B cell (primary cell): ENCODE data around the gene ZNF878. TPM values are rescaled to one million over a fixed set of nuclear protein-coding genes. Genes with fewer than 3 reads are reported as not detected.

Experiments used
- ATAC-seq: fragments of 200-7000 bp; cut with Tn5 transposase; one replicate; pipeline ENCODE4 v1.10.0; 2021; ENCODE audit warnings: low read depth, mild to moderate bottlenecking, moderate number of reproducible peaks, moderate library complexity
- CTCF ChIA-PET: fragments of 350-600 bp; sonication (Branson Sonifier 250); formaldehyde crosslinking; loops from one replicate; lab custom pipeline; 2021; ENCODE audit warnings: antibody characterized with exemption, inconsistent platforms; lab: Charles Lee
- POLR2A ChIA-PET: fragments of 350-600 bp; sonication (Branson Sonifier 250); formaldehyde crosslinking; loops from one replicate; lab custom pipeline; 2021; ENCODE audit warnings: antibody characterized with exemption; lab: Charles Lee
- DNase-seq: peaks from one replicate; pipeline ENCODE4 v3.0.0; 2013
- H2AFZ ChIP-seq: 2 replicates; pipeline ENCODE4 v1.6.1; 2012; ENCODE audit warnings: mild to moderate bottlenecking, low read depth, low read length; ENCODE audit not compliant: insufficient read depth, poor library complexity, severe bottlenecking
- H3K27ac ChIP-seq, 2 donors: 1 replicate in 1 of 2; 2 replicates in 1 of 2; pipeline ENCODE4 v1.5.1; 2012 to 2013; ENCODE audit warnings: low read length in 2 of 2, mild to moderate bottlenecking in 2 of 2, moderate library complexity in 1 of 2
- H3K27me3 ChIP-seq, 4 experiments: fragments of 200-600 bp in 1 of 4; sonication (generic) in 1 of 4; replicated peaks in 1 of 4; 1 replicate in 2 of 4; 2 replicates in 2 of 4; pipeline versions ENCODE4 v1.6.1 to v1.7.0; 2013 to 2016; ENCODE audit warnings: low read length in 3 of 4, mild to moderate bottlenecking in 2 of 4, mixed read lengths in 1 of 4, moderate library complexity in 1 of 4; ENCODE audit not compliant: insufficient read depth in 4 of 4, control insufficient read depth in 3 of 4; ENCODE audit errors: control extremely low read depth in 1 of 4
- H3K36me3 ChIP-seq, 2 experiments: replicated peaks in 1 of 2; 1 replicate in 1 of 2; 2 replicates in 1 of 2; pipeline versions ENCODE4 v1.6.1 to v1.7.1; 2013; ENCODE audit warnings: low read length in 1 of 2; ENCODE audit not compliant: insufficient read depth in 2 of 2, control insufficient read depth in 1 of 2; ENCODE audit errors: control extremely low read depth in 1 of 2, extremely low read depth in 1 of 2
- H3K4me1 ChIP-seq, 2 donors: fragments of 200-600 bp in 1 of 2; sonication (generic) in 1 of 2; 1 replicate in 1 of 2; 2 replicates in 1 of 2; pipeline versions ENCODE4 v1.5.1 to v1.6.1; 2013 to 2017; ENCODE audit warnings: low read length in 2 of 2; ENCODE audit not compliant: control insufficient read depth in 2 of 2, insufficient read depth in 2 of 2
- H3K4me2 ChIP-seq: replicated peaks from 2 replicates; pipeline ENCODE3; 2012; ENCODE audit warnings: mild to moderate bottlenecking, low read depth, low read length; ENCODE audit not compliant: poor library complexity, severe bottlenecking
- H3K4me3 ChIP-seq, 5 experiments: fragments of 200-600 bp in 1 of 5; sonication (generic) in 1 of 5; 1 replicate in 3 of 5; 2 replicates in 2 of 5; pipeline versions ENCODE4 v1.5.1 to v1.7.0; 2011 to 2016; ENCODE audit warnings: low read length in 4 of 5, mild to moderate bottlenecking in 4 of 5, low read depth in 2 of 5, control low read depth in 1 of 5, moderate library complexity in 1 of 5; ENCODE audit not compliant: insufficient read depth in 1 of 5; ENCODE audit errors: control extremely low read depth in 1 of 5, extremely low read depth in 1 of 5
- H3K79me2 ChIP-seq: fragments of 200-600 bp; sonication (generic); one replicate; pipeline ENCODE4 v1.6.0; 2016; ENCODE audit warnings: low read length; ENCODE audit not compliant: control insufficient read depth, insufficient read depth
- H3K9ac ChIP-seq: fragments of 200-600 bp; sonication (generic); 2 replicates; pipeline ENCODE4 v1.6.1; 2017; ENCODE audit warnings: mild to moderate bottlenecking, low read length, moderate library complexity
- H3K9me3 ChIP-seq, 3 donors: one replicate each; pipeline versions ENCODE4 v1.6.1 to v1.7.1; 2013; ENCODE audit warnings: low read length in 2 of 3; ENCODE audit not compliant: control insufficient read depth in 2 of 3, insufficient read depth in 1 of 3; ENCODE audit errors: control extremely low read depth in 1 of 3
- H4K20me1 ChIP-seq: 2 replicates; pipeline ENCODE4 v1.6.0; 2012; ENCODE audit warnings: mild to moderate bottlenecking, low read length; ENCODE audit not compliant: insufficient read depth, control insufficient read depth, poor library complexity, severe bottlenecking
- H3K27ac Mint-ChIP-seq: one replicate; pipeline ENCODE4 v1.8.0; 2021; ENCODE audit warnings: mixed read lengths
- H3K27me3 Mint-ChIP-seq: one replicate; pipeline ENCODE4 v1.8.0; 2021; ENCODE audit warnings: mixed read lengths
- H3K4me1 Mint-ChIP-seq: one replicate; pipeline ENCODE4 v1.8.0; 2021; ENCODE audit warnings: mixed read lengths
- H3K4me3 Mint-ChIP-seq: one replicate; pipeline ENCODE4 v1.8.0; 2021; ENCODE audit warnings: mixed read lengths
- H3K9me3 Mint-ChIP-seq: one replicate; pipeline ENCODE4 v1.8.0; 2022; ENCODE audit warnings: mixed read lengths; ENCODE audit not compliant: insufficient read depth
- EZH2 ChIP-seq: IDR thresholded peaks from 2 replicates; pipeline ENCODE4 v1.6.1; 2012; ENCODE audit warnings: borderline replicate concordance, low read depth, mild to moderate bottlenecking, moderate library complexity, low read length; ENCODE audit not compliant: insufficient read depth, poor library complexity, severe bottlenecking
- WGBS: methylation state at CpG from one replicate; pipeline ENCODE4 v1.1.5; 2013; ENCODE audit warnings: missing lambda C conversion rate; ENCODE audit not compliant: insufficient coverage; 5-methylcytosine and 5-hydroxymethylcytosine counted together
- intact Hi-C: fragments of 100-400 bp; cut with micrococcal nuclease; formaldehyde crosslinking; loops from one replicate; pipeline ENCODE4 v1.10.0; 2022
- polyA plus RNA-seq: library from polyadenylated mRNA; depleted of rRNA; stranded (reverse); fragments of >200 nt; gene quantifications from 2 replicates; pipeline ENCODE4 v1.2.3, GENCODE V29; 2012
- total RNA-seq, 2 donors: library from RNA; stranded (reverse); fragments of 120-200 nt in 1 of 2; gene quantifications; 1 replicate in 1 of 2; 2 replicates in 1 of 2; pipeline versions ENCODE4 v1.2.3 to v1.2.4, GENCODE V29; 2013 to 2022
- TF ChIP-seq, protein P1 (sequence below): fragments of 200-600 bp; IDR thresholded peaks from one replicate; pipeline ENCODE4 v1.8.0; 2022; ENCODE audit warnings: antibody characterized with exemption, mild to moderate bottlenecking

The ZNF878 gene
- total and polyA plus RNA-seq, 2 donors (not counting 1 experiment from before 2014, with no cell fraction given), result 0.04 TPM; not detected in 1

DNA sequence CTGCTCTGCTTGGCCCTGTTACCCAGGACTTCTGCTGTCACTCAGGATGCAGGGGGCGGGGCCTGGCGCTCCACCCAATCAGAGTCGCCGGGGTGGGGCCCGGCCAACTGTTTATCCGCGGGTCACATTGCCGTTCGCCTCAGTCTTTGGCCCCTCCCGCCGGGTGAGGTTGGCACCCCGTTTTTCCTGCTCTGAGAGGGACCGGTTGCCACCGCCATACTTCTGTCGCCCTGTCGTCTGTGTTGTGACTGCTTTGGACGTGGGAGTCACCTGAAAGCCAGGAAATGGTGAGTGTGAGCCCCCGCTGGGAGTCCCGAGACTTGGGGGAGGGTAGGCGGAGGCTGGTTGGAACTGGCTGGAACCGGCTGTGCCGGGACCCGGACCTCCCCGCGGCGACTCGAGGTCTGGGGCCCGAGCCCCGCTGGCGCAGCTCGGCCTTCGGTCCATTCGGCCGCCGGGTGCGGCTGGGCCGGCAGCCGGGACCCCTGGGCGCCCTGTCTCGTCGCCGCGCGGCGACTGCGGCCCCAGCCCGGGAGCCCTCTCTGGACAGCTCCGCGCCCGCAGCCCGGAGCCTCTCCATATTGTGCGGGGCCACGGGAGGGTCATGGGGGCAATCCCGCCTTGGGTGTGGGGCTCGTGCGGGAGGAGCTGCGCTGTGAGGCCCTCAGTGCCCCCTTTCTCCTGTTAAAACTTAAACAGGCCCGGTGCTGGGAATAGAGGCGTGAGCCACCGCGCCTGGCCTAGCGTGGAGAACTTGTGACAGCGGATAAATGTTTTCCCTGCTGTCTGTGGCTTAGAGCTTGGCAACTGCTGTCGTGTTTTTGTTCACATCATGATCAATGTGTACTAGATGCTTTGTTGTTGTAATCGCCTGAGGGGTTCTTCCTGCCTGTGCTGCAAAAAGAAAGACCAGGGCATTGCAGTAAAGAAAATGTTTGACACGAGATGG, 12.1 kb upstream of the ZNF878 start, which contains the start of gene ZNF844:
TSS of gene ZNF844 (plus strand) at position 142 of the 949 bp plus-strand sequence. CDS start at position 285, 143 bp downstream.
- peaks cover 0 to 2% of the 10 kb centered on the region in 2 experiments for H3K36me3 ChIP-seq
- no peaks in the 10 kb centered on the region for H3K27me3 Mint-ChIP-seq
- no peak for TF ChIP-seq EZH2
- TF ChIP-seq, protein P1, sequence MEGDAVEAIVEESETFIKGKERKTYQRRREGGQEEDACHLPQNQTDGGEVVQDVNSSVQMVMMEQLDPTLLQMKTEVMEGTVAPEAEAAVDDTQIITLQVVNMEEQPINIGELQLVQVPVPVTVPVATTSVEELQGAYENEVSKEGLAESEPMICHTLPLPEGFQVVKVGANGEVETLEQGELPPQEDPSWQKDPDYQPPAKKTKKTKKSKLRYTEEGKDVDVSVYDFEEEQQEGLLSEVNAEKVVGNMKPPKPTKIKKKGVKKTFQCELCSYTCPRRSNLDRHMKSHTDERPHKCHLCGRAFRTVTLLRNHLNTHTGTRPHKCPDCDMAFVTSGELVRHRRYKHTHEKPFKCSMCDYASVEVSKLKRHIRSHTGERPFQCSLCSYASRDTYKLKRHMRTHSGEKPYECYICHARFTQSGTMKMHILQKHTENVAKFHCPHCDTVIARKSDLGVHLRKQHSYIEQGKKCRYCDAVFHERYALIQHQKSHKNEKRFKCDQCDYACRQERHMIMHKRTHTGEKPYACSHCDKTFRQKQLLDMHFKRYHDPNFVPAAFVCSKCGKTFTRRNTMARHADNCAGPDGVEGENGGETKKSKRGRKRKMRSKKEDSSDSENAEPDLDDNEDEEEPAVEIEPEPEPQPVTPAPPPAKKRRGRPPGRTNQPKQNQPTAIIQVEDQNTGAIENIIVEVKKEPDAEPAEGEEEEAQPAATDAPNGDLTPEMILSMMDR, result no peak
- peaks cover 6% of the 10 kb centered on the region for H4K20me1 ChIP-seq
- intact Hi-C loops, result loop anchor here (1.0 to 2.0 kb wide), 3 partner anchors 28 to 78 kb away; partner anchors contain the start of gene ZNF20
- peak; percentile 96 for ATAC-seq
- 1% methylated on average over 65 of the region's 66 CpGs for WGBS
- DNase-seq, result peak; percentile 89
- H3K9me3 Mint-ChIP-seq, result peaks cover 2% of the 10 kb centered on the region
- H3K27me3 ChIP-seq, result no peaks in the 10 kb centered on the region
- H2AFZ ChIP-seq, result peak within 1 kb of the TSS; percentile 79
- peak within 1 kb of the TSS; percentile 83 to 87 for H3K27ac ChIP-seq
- H3K4me2 ChIP-seq, result peak within 1 kb of the TSS; percentile 84
- H3K4me3 Mint-ChIP-seq, result peak within 1 kb of the TSS; percentile 95
- peaks cover 11% of the 10 kb centered on the region for H3K4me1 Mint-ChIP-seq
- peak within 1 kb of the TSS; percentile 94 for H3K27ac Mint-ChIP-seq
- H3K4me1 ChIP-seq, result peaks cover 6 to 16% of the 10 kb centered on the region in 2 donors
- peaks cover 1 to 45% (median 5%) of the 10 kb centered on the region in 3 donors for H3K9me3 ChIP-seq
- POLR2A ChIA-PET, result no interaction called here
- H3K79me2 ChIP-seq, result peaks cover 49% of the 10 kb centered on the region
- peak within 1 kb of the TSS; percentile 84 for H3K9ac ChIP-seq
- H3K4me3 ChIP-seq, result peak within 1 kb of the TSS; percentile 73 to 93 (median 76)
- CTCF ChIA-PET, result interaction anchor here (0.6 to 1.3 kb wide), 4 partner anchors 13 to 266 kb away, joined by 3 to 4 read pairs (median 3); partner anchors contain the start of genes ZNF491, ZNF700 and ZNF878
